GM23338 (cell line): ENCODE measurements around the gene IZUMO4. TPM values are rescaled to one million over a fixed set of nuclear protein-coding genes. Genes with fewer than 3 reads are reported as not detected.
"Not testable (repeated sequence)": the region's sequence is repeated elsewhere in the genome, so short reads cannot be mapped to it uniquely, and the experiment has no call there.

Experiments
- ATAC-seq: fragments of 200-7000 bp; cut with Tn5 transposase; 3 replicates; pipeline ENCODE4 v1.9.1; 2020
- DNase-seq: peaks from one replicate; pipeline ENCODE4 v3.0.0-alpha.2; 2015; ENCODE audit warnings: low spot score
- H2AFZ ChIP-seq: fragments of 200-600 bp; sonication (generic); 2 replicates; pipeline ENCODE4 v1.8.0; 2016; ENCODE audit warnings: antibody characterized with exemption, mild to moderate bottlenecking, moderate library complexity
- H3F3A ChIP-seq: fragments of 200-600 bp; sonication (generic); replicated peaks from 2 replicates; pipeline ENCODE4 v1.8.0; 2017; ENCODE audit warnings: antibody characterized with exemption, mixed run types, low read depth
- H3K27ac ChIP-seq: fragments of 200-600 bp; sonication (generic); 2 replicates; pipeline ENCODE4 v1.6.1; 2016; ENCODE audit warnings: low read depth
- H3K27me3 ChIP-seq: fragments of 200-600 bp; sonication (generic); 2 replicates; pipeline ENCODE4 v1.8.0; 2016; ENCODE audit warnings: mild to moderate bottlenecking, mixed run types, moderate library complexity; ENCODE audit not compliant: insufficient read depth
- H3K36me3 ChIP-seq: fragments of 200-600 bp; sonication (generic); 2 replicates; pipeline ENCODE4 v1.8.0; 2016; ENCODE audit warnings: mild to moderate bottlenecking; ENCODE audit not compliant: insufficient read depth
- H3K4me1 ChIP-seq: fragments of 200-600 bp; sonication (generic); 2 replicates; pipeline ENCODE4 v1.8.0; 2016; ENCODE audit warnings: mild to moderate bottlenecking, moderate library complexity; ENCODE audit not compliant: insufficient read depth
- H3K4me2 ChIP-seq: fragments of 200-600 bp; sonication (generic); 2 replicates; pipeline ENCODE4 v1.7.1; 2017; ENCODE audit warnings: mixed run types
- H3K4me3 ChIP-seq: fragments of 200-600 bp; sonication (generic); 2 replicates; pipeline ENCODE4 v1.6.1; 2016; ENCODE audit warnings: mixed run types
- H3K79me2 ChIP-seq: fragments of 200-600 bp; sonication (generic); replicated peaks from 2 replicates; pipeline ENCODE4 v1.8.0; 2017; ENCODE audit warnings: mild to moderate bottlenecking; ENCODE audit not compliant: insufficient read depth
- H3K9me2 ChIP-seq: fragments of 200-600 bp; sonication (generic); 2 replicates; pipeline ENCODE4 v1.8.0; 2017; ENCODE audit not compliant: insufficient read depth
- H4K20me1 ChIP-seq: fragments of 200-600 bp; sonication (generic); replicated peaks from 2 replicates; pipeline ENCODE4 v1.8.0; 2017; ENCODE audit warnings: mild to moderate bottlenecking; ENCODE audit not compliant: insufficient read depth
- H3K27ac Mint-ChIP-seq: 2 replicates; pipeline ENCODE4 v1.8.0; 2020; ENCODE audit warnings: inconsistent platforms, mild to moderate bottlenecking, moderate library complexity, mixed read lengths
- H3K27me3 Mint-ChIP-seq: 3 replicates; pipeline ENCODE4 v1.8.0; 2022; ENCODE audit warnings: low read depth, mild to moderate bottlenecking, moderate library complexity, mixed read lengths, inconsistent platforms; ENCODE audit not compliant: insufficient read depth, poor library complexity
- H3K36me3 Mint-ChIP-seq: 3 replicates; pipeline ENCODE4 v1.8.0; 2021; ENCODE audit warnings: low read depth, mild to moderate bottlenecking, inconsistent platforms, moderate library complexity, mixed read lengths
- H3K4me1 Mint-ChIP-seq: 3 replicates; pipeline ENCODE4 v1.8.0; 2020; ENCODE audit warnings: mild to moderate bottlenecking, inconsistent platforms, mixed read lengths
- H3K4me3 Mint-ChIP-seq: 3 replicates; pipeline ENCODE4 v1.8.0; 2021; ENCODE audit warnings: moderate library complexity, mild to moderate bottlenecking, inconsistent platforms, mixed read lengths
- H3K9me3 Mint-ChIP-seq: 3 replicates; pipeline ENCODE4 v1.8.0; 2020; ENCODE audit warnings: moderate library complexity, mild to moderate bottlenecking, inconsistent platforms, mixed read lengths
- JUNB ChIP-seq: IDR thresholded peaks from one replicate; pipeline ENCODE4 v1.6.1; 2016; ENCODE audit warnings: antibody characterized with exemption; ENCODE audit not compliant: unreplicated experiment
- REST ChIP-seq: IDR thresholded peaks from one replicate; pipeline ENCODE4 v1.6.1; 2018; ENCODE audit warnings: antibody characterized with exemption; ENCODE audit not compliant: unreplicated experiment
- ZNF114 ChIP-seq: fragments of 250-450 bp; sonication (Bioruptor Pico); IDR thresholded peaks from 2 replicates; pipeline ENCODE4 v1.5.0; 2020; ENCODE audit warnings: mild to moderate bottlenecking, moderate library complexity
- ZNF331 ChIP-seq: fragments of 250-450 bp; sonication (Bioruptor Pico); IDR thresholded peaks from 2 replicates; pipeline ENCODE4 v1.5.0; 2020; ENCODE audit warnings: low read depth, mild to moderate bottlenecking, moderate library complexity
- polyA plus RNA-seq: library from polyadenylated mRNA; unstranded; fragments of >200 nt; fragmentation: Nextera tagmentation; extraction: Ambion mirVana; gene quantifications from 2 replicates; pipeline ENCODE4 v1.2.1, GENCODE V29; 2016
- total RNA-seq: library from RNA; depleted of rRNA; stranded (reverse); fragments of >200 nt; shearing (Covaris generic); gene quantifications from 2 replicates; pipeline ENCODE4 v1.2.3, GENCODE V29; 2014
- TF ChIP-seq, protein P1 (sequence below): fragments of 250-450 bp; sonication (Bioruptor Pico); IDR thresholded peaks from 2 replicates; pipeline ENCODE4 v1.5.0; 2020; ENCODE audit warnings: mild to moderate bottlenecking, moderate library complexity

IZUMO4 gene
- total and polyA plus RNA-seq, 2 experiments from 2014 or later = 0.57 to 2.2 TPM

DNA sequence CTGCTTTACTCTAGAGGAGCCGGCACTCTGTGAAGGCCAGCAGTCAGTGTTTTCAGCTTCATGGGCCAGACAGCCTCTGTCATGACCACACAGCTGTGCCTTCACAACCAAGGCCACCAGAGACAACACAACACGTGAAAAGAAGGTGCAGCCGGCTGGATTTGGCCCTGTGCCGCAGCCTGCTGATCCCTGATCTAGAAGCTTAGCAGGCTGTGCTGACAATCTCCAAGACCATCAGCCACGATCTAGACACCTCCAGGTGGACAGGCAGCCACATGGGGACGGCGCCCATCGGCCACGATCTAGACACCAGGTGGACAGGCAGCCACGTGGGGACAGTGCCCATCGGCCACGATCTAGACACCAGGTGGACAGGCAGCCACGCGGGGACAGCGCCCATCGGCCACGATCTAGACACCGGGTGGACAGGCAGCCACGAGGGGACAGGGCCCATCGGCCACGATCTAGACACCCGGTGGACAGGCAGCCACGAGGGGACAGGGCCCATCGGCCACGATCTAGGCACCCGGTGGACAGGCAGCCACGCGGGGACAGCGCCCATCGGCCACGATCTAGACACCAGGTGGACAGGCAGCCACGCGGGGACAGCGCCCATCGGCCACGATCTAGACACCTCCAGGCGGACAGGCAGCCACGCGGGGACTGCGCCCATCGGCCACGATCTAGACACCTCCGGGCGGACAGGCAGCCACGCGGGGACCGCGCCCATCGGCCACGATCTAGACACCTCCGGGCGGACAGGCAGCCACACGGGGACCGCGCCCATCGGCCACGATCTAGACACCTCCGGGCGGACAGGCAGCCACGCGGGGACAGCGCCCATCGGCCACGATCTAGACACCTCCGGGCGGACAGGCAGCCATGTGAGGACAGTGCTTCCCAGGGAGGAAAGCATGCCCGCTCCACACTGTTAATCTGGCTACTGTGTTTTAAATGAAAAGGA is 34.6 kb downstream of the IZUMO4 start:
- H3K27me3 Mint-ChIP-seq, H3K27me3 ChIP-seq, H3K9me3 Mint-ChIP-seq, ATAC-seq, H3K4me2 ChIP-seq, H3K9me2 ChIP-seq, H3K4me1 Mint-ChIP-seq, H3K4me3 ChIP-seq, H3K4me1 ChIP-seq, H3F3A ChIP-seq, H3K4me3 Mint-ChIP-seq, DNase-seq, H2AFZ ChIP-seq, H3K27ac ChIP-seq, H3K27ac Mint-ChIP-seq: not testable (repeated sequence)
- peaks cover 66% of the 10 kb centered on the region for H3K36me3 Mint-ChIP-seq
- peaks cover 19% of the 10 kb centered on the region for H3K36me3 ChIP-seq
- peaks cover 20% of the 10 kb centered on the region for H3K79me2 ChIP-seq
- peaks cover 17% of the 10 kb centered on the region for H4K20me1 ChIP-seq

GRCh38 chr19:2132191-2132590 is 35.5 kb downstream of the IZUMO4 start:
- Histone ChIP-seq H3K4me1 (no peaks in the 10 kb centered on the region), H3K36me3 (peaks cover 17% of the 10 kb centered on the region; the same call in 1 of the 2 replicates), H4K20me1 (peaks cover 17% of the 10 kb centered on the region), H3K79me2 (peaks cover 22% of the 10 kb centered on the region), H3K27me3 (no peaks in the 10 kb centered on the region), H3K27ac (no peak overlapping the region), H3K4me2 (no peak overlapping the region), H3F3A (0 out of 2 replicates have a peak, but pooled peaks cover 8% of the 10 kb centered on the region), H3K4me3 (no peak overlapping the region), H2AFZ (no peak overlapping the region), H3K9me2 (no peaks in the 10 kb centered on the region)
- H3K4me3 Mint-ChIP-seq = no peak overlapping the region
- ATAC-seq = no peak
- no peaks in the 10 kb centered on the region for H3K9me3 Mint-ChIP-seq
- peaks cover 3% of the 10 kb centered on the region for H3K27me3 Mint-ChIP-seq
- H3K4me1 Mint-ChIP-seq = no peaks in the 10 kb centered on the region; the same call in 2 of the 3 replicates
- H3K27ac Mint-ChIP-seq = no peak overlapping the region
- peaks cover 60% of the 10 kb centered on the region for H3K36me3 Mint-ChIP-seq
- TF ChIP-seq, protein P1, sequence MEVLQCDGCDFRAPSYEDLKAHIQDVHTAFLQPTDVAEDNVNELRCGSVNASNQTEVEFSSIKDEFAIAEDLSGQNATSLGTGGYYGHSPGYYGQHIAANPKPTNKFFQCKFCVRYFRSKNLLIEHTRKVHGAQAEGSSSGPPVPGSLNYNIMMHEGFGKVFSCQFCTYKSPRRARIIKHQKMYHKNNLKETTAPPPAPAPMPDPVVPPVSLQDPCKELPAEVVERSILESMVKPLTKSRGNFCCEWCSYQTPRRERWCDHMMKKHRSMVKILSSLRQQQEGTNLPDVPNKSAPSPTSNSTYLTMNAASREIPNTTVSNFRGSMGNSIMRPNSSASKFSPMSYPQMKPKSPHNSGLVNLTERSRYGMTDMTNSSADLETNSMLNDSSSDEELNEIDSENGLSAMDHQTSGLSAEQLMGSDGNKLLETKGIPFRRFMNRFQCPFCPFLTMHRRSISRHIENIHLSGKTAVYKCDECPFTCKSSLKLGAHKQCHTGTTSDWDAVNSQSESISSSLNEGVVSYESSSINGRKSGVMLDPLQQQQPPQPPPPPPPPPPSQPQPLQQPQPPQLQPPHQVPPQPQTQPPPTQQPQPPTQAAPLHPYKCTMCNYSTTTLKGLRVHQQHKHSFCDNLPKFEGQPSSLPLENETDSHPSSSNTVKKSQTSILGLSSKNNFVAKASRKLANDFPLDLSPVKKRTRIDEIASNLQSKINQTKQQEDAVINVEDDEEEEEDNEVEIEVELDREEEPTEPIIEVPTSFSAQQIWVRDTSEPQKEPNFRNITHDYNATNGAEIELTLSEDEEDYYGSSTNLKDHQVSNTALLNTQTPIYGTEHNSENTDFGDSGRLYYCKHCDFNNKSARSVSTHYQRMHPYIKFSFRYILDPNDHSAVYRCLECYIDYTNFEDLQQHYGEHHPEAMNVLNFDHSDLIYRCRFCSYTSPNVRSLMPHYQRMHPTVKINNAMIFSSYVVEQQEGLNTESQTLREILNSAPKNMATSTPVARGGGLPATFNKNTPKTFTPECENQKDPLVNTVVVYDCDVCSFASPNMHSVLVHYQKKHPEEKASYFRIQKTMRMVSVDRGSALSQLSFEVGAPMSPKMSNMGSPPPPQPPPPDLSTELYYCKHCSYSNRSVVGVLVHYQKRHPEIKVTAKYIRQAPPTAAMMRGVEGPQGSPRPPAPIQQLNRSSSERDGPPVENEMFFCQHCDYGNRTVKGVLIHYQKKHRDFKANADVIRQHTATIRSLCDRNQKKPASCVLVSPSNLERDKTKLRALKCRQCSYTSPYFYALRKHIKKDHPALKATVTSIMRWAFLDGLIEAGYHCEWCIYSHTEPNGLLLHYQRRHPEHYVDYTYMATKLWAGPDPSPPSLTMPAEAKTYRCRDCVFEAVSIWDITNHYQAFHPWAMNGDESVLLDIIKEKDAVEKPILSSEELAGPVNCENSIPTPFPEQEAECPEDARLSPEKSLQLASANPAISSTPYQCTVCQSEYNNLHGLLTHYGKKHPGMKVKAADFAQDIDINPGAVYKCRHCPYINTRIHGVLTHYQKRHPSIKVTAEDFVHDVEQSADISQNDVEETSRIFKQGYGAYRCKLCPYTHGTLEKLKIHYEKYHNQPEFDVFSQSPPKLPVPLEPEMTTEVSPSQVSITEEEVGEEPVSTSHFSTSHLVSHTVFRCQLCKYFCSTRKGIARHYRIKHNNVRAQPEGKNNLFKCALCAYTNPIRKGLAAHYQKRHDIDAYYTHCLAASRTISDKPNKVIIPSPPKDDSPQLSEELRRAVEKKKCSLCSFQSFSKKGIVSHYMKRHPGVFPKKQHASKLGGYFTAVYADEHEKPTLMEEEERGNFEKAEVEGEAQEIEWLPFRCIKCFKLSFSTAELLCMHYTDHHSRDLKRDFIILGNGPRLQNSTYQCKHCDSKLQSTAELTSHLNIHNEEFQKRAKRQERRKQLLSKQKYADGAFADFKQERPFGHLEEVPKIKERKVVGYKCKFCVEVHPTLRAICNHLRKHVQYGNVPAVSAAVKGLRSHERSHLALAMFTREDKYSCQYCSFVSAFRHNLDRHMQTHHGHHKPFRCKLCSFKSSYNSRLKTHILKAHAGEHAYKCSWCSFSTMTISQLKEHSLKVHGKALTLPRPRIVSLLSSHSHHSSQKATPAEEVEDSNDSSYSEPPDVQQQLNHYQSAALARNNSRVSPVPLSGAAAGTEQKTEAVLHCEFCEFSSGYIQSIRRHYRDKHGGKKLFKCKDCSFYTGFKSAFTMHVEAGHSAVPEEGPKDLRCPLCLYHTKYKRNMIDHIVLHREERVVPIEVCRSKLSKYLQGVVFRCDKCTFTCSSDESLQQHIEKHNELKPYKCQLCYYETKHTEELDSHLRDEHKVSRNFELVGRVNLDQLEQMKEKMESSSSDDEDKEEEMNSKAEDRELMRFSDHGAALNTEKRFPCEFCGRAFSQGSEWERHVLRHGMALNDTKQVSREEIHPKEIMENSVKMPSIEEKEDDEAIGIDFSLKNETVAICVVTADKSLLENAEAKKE (CRISPR knock-in tag) = no peak
- TF ChIP-seq ZNF331 (CRISPR knock-in tag) (no peak), JUNB (no peak), REST (no peak), ZNF114 (CRISPR knock-in tag) (no peak)
- no peak for DNase-seq
